Measurements from ENCODE around the gene RASGRF2. TPM values are rescaled to one million over a fixed set of nuclear protein-coding genes. Genes with fewer than 3 reads are reported as not detected.

RASGRF2 gene
- polyA plus RNA-seq, 2 donors: 0.40 to 0.69 TPM

DNA sequence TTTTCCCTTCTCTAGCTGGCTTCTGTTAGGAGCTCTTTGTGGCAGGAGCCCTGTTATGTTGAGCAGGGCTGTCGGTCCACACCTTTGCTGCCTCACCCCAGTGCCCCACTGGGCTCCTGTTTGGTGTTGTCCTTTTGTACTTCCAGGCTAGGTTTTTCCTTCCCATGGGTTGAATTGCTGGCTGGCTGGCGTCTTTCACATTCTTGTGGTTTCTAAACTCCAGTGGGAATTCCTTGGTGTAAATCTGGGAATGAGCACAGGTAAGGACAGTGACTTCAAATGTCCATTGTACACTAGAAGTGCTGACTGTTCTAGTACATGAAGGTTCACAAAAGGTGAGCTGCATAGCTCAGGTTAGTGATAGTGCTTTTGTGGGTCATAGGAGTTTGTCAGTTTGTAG, 30.4 kb downstream of the RASGRF2 start:
- H3K9me3 ChIP-seq (ENCODE audit: control insufficient read depth in 2 of 2, insufficient read depth in 1 of 2, low read depth in 1 of 2, low read length in 1 of 2): no peaks in the 10 kb centered on the region
- WGBS, 2 donors: 79 to 84% methylated on average over 2 of the region's 2 CpGs
- H3K4me3 ChIP-seq (ENCODE audit: low read depth in 1 of 2, low read length in 2 of 2): no peak overlapping the region
- no peaks in the 10 kb centered on the region for H3K4me1 ChIP-seq (ENCODE audit: control insufficient read depth in 2 of 2, insufficient read depth in 2 of 2, low read length in 1 of 2)
- no peaks in the 10 kb centered on the region for H3K27me3 ChIP-seq (ENCODE audit: control insufficient read depth in 1 of 2, insufficient read depth in 2 of 2, low read length in 2 of 2)
- H3K36me3 ChIP-seq (ENCODE audit: control insufficient read depth in 2 of 2, insufficient read depth in 2 of 2, low read length in 1 of 2): no peaks in the 10 kb centered on the region
- no peak overlapping the region for H3K27ac ChIP-seq (ENCODE audit: low read depth in 2 of 2, low read length in 1 of 2)

DNA sequence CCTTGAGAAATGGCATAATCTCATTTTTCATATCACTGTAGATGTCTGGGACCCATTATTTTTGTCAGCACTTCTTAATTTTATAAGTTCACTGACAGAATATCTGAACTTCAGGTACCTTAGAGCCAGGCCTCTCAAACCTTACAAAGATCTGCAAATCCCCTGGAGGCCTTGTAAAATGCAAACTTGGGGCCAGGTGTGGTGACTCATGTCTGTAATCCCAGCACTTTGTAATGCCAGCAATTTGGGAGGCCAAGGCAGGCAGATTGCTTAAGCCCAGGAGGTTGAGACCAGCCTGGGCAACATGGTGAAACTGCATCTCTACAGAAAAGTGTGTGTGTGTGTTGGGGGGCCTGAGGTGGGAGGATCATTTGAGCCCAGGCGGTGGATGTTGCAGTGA, 30.8 kb downstream of the RASGRF2 start:
- H3K27me3 ChIP-seq (ENCODE audit: control insufficient read depth in 1 of 2, insufficient read depth in 2 of 2, low read length in 2 of 2): no peaks in the 10 kb centered on the region

DNA sequence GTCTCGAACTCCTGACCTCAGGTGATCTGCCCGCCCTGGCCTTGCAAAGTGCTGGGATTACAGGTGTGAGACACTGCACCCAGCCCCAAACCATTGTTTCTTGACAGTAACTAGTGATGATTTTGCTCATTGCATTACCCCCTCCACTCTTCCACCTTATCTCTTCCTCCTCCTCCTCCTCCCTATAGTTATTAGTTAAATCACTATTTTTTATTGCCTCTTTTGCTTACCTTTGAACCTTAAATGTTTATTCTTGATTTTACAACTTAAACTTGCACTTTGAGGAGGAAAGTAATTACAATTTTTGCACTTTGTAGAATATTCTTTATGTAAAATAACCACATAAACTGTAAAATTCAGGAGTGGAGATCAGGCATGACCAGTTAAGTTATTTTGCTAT, 35.7 kb downstream of the RASGRF2 start:
- 72 to 87% methylated on average over 2 of the region's 2 CpGs for WGBS, 2 donors
- H3K36me3 ChIP-seq (ENCODE audit: control insufficient read depth in 2 of 2, insufficient read depth in 2 of 2, low read length in 1 of 2): no peaks in the 10 kb centered on the region
- H3K27me3 ChIP-seq (ENCODE audit: control insufficient read depth in 1 of 2, insufficient read depth in 2 of 2, low read length in 2 of 2): no peaks in the 10 kb centered on the region
- H3K4me1 ChIP-seq (ENCODE audit: control insufficient read depth in 2 of 2, insufficient read depth in 2 of 2, low read length in 1 of 2): no peaks in the 10 kb centered on the region
- no peak overlapping the region for H3K4me3 ChIP-seq (ENCODE audit: low read depth in 1 of 2, low read length in 2 of 2)
- H3K27ac ChIP-seq (ENCODE audit: low read depth in 2 of 2, low read length in 1 of 2): no peak overlapping the region
- H3K9me3 ChIP-seq (ENCODE audit: control insufficient read depth in 2 of 2, insufficient read depth in 1 of 2, low read depth in 1 of 2, low read length in 1 of 2): no peaks in the 10 kb centered on the region

More for the DNA sequence above, 30.8 kb downstream of the RASGRF2 start:
- Histone ChIP-seq H3K27ac (ENCODE audit: low read depth in 2 of 2, low read length in 1 of 2) (no peak overlapping the region), H3K36me3 (ENCODE audit: control insufficient read depth in 2 of 2, insufficient read depth in 2 of 2, low read length in 1 of 2) (no peaks in the 10 kb centered on the region), H3K9me3 (ENCODE audit: control insufficient read depth in 2 of 2, insufficient read depth in 1 of 2, low read depth in 1 of 2, low read length in 1 of 2) (no peaks in the 10 kb centered on the region), H3K4me1 (ENCODE audit: control insufficient read depth in 2 of 2, insufficient read depth in 2 of 2, low read length in 1 of 2) (no peaks in the 10 kb centered on the region), H3K4me3 (ENCODE audit: low read depth in 1 of 2, low read length in 2 of 2) (no peak overlapping the region)
- 50 to 74% methylated on average over 1 of the region's 1 CpG for WGBS, 2 donors

DNA sequence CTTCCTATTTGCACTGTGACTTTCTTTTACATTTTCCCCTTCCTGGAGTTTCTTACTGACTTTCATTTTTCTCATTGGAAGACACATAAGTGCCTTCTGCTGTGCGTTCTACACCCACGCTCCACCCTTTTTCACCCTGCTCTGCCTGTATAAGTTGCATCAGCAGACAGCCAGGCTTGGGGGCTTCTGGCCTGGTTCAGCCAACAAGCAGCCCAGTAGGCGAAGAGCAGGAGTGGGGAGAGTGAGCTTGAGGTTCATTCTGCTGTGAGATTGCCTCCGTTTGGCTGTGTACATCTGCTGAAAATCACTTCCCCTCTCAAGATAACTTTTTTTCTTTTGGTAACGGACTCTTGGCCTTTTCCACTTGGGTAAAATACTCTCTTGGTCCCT, 38.4 kb downstream of the RASGRF2 start:
- no peaks in the 10 kb centered on the region for H3K36me3 ChIP-seq (ENCODE audit: control insufficient read depth in 2 of 2, insufficient read depth in 2 of 2, low read length in 1 of 2)
- no peak overlapping the region for H3K4me3 ChIP-seq (ENCODE audit: low read depth in 1 of 2, low read length in 2 of 2)
- no peak overlapping the region for H3K27ac ChIP-seq (ENCODE audit: low read depth in 2 of 2, low read length in 1 of 2)
- H3K27me3 ChIP-seq (ENCODE audit: control insufficient read depth in 1 of 2, insufficient read depth in 2 of 2, low read length in 2 of 2): no peaks in the 10 kb centered on the region
- 72 to 73% methylated on average over 5 of the region's 5 CpGs for WGBS, 2 donors
- no peaks in the 10 kb centered on the region for H3K9me3 ChIP-seq (ENCODE audit: control insufficient read depth in 2 of 2, insufficient read depth in 1 of 2, low read depth in 1 of 2, low read length in 1 of 2)
- no peaks in the 10 kb centered on the region for H3K4me1 ChIP-seq (ENCODE audit: control insufficient read depth in 2 of 2, insufficient read depth in 2 of 2, low read length in 1 of 2)

DNA sequence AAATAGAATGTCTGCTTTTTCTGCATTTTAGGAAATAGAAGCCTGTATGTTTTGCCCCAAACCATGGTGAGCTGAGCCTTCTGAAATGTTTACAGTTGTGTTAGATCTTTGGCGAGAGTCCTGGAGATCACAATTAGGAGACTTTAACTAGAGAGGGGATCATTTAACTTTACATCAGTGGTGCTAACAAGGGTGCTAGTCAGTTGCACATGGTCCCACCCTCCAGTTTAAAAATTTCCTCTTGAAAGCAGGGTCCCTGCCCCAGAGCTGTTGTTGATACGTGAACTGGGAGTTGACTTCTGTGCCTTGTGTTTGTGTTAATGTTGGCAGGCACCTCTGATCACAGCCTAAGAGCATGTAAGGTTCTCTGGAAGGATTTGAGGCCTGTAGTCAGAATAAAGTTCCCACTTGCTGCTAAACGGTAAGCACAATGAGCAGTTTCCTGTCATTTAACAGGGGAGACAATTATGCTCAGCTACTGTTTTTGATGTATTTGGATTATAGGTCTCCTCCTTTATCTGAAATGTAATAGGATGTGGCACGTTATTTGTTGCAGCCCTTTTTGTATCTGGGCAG, 43.7 kb downstream of the RASGRF2 start:
- 59 to 70% methylated on average over 4 of the region's 4 CpGs for WGBS, 2 donors
- Histone ChIP-seq H3K27me3 (ENCODE audit: control insufficient read depth in 1 of 2, insufficient read depth in 2 of 2, low read length in 2 of 2) (no peaks in the 10 kb centered on the region), H3K27ac (ENCODE audit: low read depth in 2 of 2, low read length in 1 of 2) (no peak overlapping the region), H3K4me3 (ENCODE audit: low read depth in 1 of 2, low read length in 2 of 2) (no peak overlapping the region), H3K9me3 (ENCODE audit: control insufficient read depth in 2 of 2, insufficient read depth in 1 of 2, low read depth in 1 of 2, low read length in 1 of 2) (no peaks in the 10 kb centered on the region), H3K4me1 (ENCODE audit: control insufficient read depth in 2 of 2, insufficient read depth in 2 of 2, low read length in 1 of 2) (no peaks in the 10 kb centered on the region), H3K36me3 (ENCODE audit: control insufficient read depth in 2 of 2, insufficient read depth in 2 of 2, low read length in 1 of 2) (no peaks in the 10 kb centered on the region)

DNA sequence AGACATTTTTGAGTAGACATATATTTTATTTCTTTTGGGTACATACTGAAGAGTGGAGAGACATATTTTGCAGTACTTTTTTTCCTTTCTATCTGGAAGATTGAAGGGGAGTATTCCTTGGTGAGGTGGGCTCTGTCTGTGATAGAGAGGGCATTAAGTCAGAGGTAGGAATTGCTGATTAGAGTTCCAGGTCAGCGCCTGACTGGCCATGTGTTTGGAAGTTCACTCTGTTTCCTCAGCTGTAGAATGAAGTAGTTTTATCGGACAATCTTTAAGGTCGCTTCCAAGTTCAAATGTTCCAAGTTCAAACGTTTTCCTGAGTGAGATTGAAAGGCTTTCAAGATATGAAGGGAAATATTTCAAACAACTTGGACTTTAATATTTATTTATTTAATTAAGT, 45.5 kb downstream of the RASGRF2 start:
- Histone ChIP-seq H3K4me1 (ENCODE audit: control insufficient read depth in 2 of 2, insufficient read depth in 2 of 2, low read length in 1 of 2) (no peaks in the 10 kb centered on the region), H3K9me3 (ENCODE audit: control insufficient read depth in 2 of 2, insufficient read depth in 1 of 2, low read depth in 1 of 2, low read length in 1 of 2) (no peaks in the 10 kb centered on the region), H3K27ac (ENCODE audit: low read depth in 2 of 2, low read length in 1 of 2) (no peak overlapping the region), H3K27me3 (ENCODE audit: control insufficient read depth in 1 of 2, insufficient read depth in 2 of 2, low read length in 2 of 2) (no peaks in the 10 kb centered on the region), H3K4me3 (ENCODE audit: low read depth in 1 of 2, low read length in 2 of 2) (no peak overlapping the region), H3K36me3 (ENCODE audit: control insufficient read depth in 2 of 2, insufficient read depth in 2 of 2, low read length in 1 of 2) (no peaks in the 10 kb centered on the region)
- 74 to 84% methylated on average over 4 of the region's 4 CpGs for WGBS, 2 donors

DNA sequence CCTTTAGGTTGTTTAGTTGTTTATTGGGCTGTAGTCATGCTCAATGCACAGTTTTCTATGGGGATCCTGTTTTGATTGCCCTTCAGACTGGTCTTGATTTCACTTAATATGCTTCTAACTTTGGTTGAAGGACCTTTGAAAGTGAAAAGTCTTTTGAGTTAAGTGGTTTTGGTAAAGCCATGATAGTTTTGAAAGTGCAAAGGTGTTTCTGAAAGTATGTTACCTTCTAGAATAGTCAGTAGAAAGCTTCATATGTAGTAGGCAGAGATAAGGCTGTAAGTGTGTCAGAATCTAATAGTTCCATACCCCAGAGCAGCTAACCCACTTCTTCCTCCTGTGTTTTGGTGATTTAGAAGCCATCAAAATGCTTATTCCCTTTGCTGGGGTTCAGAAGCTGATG, 46.1 kb downstream of the RASGRF2 start:
- Histone ChIP-seq H3K4me3 (ENCODE audit: low read depth in 1 of 2, low read length in 2 of 2) (no peak overlapping the region), H3K4me1 (ENCODE audit: control insufficient read depth in 2 of 2, insufficient read depth in 2 of 2, low read length in 1 of 2) (no peaks in the 10 kb centered on the region), H3K36me3 (ENCODE audit: control insufficient read depth in 2 of 2, insufficient read depth in 2 of 2, low read length in 1 of 2) (no peaks in the 10 kb centered on the region), H3K9me3 (ENCODE audit: control insufficient read depth in 2 of 2, insufficient read depth in 1 of 2, low read depth in 1 of 2, low read length in 1 of 2) (no peaks in the 10 kb centered on the region), H3K27me3 (ENCODE audit: control insufficient read depth in 1 of 2, insufficient read depth in 2 of 2, low read length in 2 of 2) (no peaks in the 10 kb centered on the region), H3K27ac (ENCODE audit: low read depth in 2 of 2, low read length in 1 of 2) (no peak overlapping the region)

DNA sequence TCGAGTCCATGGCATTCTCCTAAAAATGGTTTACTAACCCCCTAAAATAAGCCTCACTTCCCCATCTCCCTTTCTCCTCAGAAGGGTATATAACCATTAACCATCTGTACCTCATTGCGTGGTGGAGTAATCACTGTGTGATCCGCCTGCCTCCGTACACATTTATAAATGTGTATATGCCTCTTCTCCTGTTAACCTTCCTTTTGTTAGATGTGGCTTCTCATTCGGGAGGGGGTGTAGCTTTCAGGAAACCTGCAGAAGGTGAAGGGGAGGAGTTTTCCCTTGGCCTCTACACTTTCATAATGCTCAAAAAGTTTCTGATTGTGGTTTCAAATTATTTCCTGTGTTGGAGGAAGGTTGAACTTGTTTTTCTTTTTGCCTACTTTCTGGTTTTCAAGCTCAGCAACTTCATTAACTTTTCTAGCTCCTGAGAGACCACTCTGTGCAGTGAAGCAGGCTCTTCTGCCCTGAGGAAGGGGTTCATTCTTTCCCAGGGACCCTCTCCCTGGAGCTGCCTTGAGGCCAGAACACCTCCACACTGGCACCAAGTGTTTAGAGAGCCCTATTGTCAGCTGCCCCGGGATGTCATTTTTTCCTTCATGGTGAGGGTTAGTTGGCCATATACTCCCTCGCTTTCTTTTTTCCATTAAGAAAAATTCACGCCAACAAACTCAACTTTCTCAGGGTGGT, 46.9 kb downstream of the RASGRF2 start:
- Histone ChIP-seq H3K4me3 (ENCODE audit: low read depth in 1 of 2, low read length in 2 of 2) (no peak overlapping the region), H3K9me3 (ENCODE audit: control insufficient read depth in 2 of 2, insufficient read depth in 1 of 2, low read depth in 1 of 2, low read length in 1 of 2) (no peaks in the 10 kb centered on the region), H3K36me3 (ENCODE audit: control insufficient read depth in 2 of 2, insufficient read depth in 2 of 2, low read length in 1 of 2) (no peaks in the 10 kb centered on the region), H3K4me1 (ENCODE audit: control insufficient read depth in 2 of 2, insufficient read depth in 2 of 2, low read length in 1 of 2) (no peaks in the 10 kb centered on the region), H3K27ac (ENCODE audit: low read depth in 2 of 2, low read length in 1 of 2) (no peak overlapping the region), H3K27me3 (ENCODE audit: control insufficient read depth in 1 of 2, insufficient read depth in 2 of 2, low read length in 2 of 2) (no peaks in the 10 kb centered on the region)
- WGBS, 2 donors: 55 to 73% methylated on average over 8 of the region's 8 CpGs

DNA sequence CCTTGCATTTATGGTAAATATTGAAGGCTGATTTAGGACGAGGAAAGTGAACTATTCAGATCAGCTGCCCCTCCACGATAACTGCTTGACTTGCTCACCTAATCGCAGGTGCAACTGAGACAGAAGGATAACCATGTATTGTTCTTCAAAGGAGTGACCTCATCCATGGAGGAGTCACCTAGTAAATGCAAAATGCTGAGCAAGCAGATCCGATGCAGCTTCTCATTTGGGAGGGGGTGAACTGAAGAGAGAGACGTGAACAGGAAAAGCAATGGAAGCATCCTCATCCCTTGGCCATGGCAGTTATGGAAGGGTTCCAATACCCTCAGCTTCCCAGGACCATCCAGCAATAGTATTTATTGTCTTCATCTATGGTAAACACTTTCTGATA, 47.5 kb downstream of the RASGRF2 start:
- 75 to 81% methylated on average over 5 of the region's 5 CpGs for WGBS, 2 donors

More for the DNA sequence above, 47.5 kb downstream of the RASGRF2 start:
- no peaks in the 10 kb centered on the region for H3K9me3 ChIP-seq (ENCODE audit: control insufficient read depth in 2 of 2, insufficient read depth in 1 of 2, low read depth in 1 of 2, low read length in 1 of 2)
- no peak overlapping the region for H3K27ac ChIP-seq (ENCODE audit: low read depth in 2 of 2, low read length in 1 of 2)
- H3K4me3 ChIP-seq (ENCODE audit: low read depth in 1 of 2, low read length in 2 of 2): no peak overlapping the region
- no peaks in the 10 kb centered on the region for H3K27me3 ChIP-seq (ENCODE audit: control insufficient read depth in 1 of 2, insufficient read depth in 2 of 2, low read length in 2 of 2)
- H3K4me1 ChIP-seq (ENCODE audit: control insufficient read depth in 2 of 2, insufficient read depth in 2 of 2, low read length in 1 of 2): no peaks in the 10 kb centered on the region
- H3K36me3 ChIP-seq (ENCODE audit: control insufficient read depth in 2 of 2, insufficient read depth in 2 of 2, low read length in 1 of 2): no peaks in the 10 kb centered on the region
